LHCN-M2 (cell line): ENCODE data around the gene MFN2. TPM values are rescaled to one million over a fixed set of nuclear protein-coding genes. Genes with fewer than 3 reads are reported as not detected.
A peak's percentile ranks its signal among the peaks of the same experiment; 100 is the strongest.
"Not testable (repeated sequence)": the region's sequence is repeated elsewhere in the genome, so short reads cannot be mapped to it uniquely, and the experiment has no call there.

Experiments used
- DNase-seq: peaks from one replicate; pipeline ENCODE4 v3.0.0-alpha.2; 2012; ENCODE audit warnings: low read depth
- polyA plus RNA-seq: library from polyadenylated mRNA; unstranded; fragments of >200 nt; gene quantifications from one replicate; pipeline ENCODE4 v1.2.1, GENCODE V29; 2012; ENCODE audit warnings: missing spikeins
- total RNA-seq: library from RNA; depleted of rRNA; stranded (reverse); fragments of >200 nt; gene quantifications from 2 replicates; pipeline ENCODE4 v1.2.3, GENCODE V29; 2014; rRNA removed

Gene MFN2
- 69.7 and 71.7 TPM in 2 replicates for total RNA-seq
- polyA plus RNA-seq, result 67.9 TPM

DNA sequence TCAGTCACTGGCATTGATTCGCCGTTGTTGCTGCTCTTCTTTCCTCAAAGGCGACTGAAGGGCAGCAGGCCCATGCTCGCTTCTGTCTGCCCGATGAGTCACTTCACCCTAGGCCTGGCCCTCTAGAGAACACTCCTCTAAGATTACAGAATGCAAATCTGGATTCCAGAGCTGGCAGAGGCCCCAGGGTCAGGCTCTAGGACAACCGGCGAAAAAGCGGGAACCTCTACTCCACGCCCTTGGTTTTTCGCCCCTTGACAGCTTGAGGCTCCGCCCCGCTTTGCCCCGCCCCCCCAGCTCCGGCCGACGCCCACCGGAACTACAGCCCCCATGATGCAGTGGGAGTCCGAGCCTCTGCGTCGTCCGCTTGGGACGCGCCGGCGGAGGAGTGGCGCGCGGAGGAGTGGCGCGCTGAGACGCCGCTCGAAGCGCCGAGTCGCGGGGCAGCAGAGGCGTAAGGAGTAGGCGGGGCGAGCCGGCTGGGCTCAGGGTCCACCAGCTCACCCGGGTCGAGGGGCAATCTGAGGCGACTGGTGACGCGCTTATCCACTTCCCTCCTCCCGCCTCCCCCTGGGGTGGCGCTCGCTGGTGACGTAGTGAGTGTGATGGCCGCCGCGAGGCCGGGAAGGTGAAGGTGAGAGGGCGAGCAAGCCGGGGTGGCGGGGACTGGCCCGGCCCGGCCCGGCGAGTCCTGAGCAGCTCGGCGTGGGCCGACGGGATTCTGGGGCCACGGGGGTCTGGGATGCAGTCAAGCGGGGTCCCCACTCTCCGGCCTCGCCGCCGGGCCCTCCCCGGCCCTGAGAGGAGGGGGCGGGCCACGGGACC is at the start of gene MFN2:
TSS of gene MFN2 (plus strand) at position 594 of the 825 bp plus-strand sequence. CDS start 8,725 bp downstream, outside the sequence.
- DNase-seq, result peak; percentile 98

DNA sequence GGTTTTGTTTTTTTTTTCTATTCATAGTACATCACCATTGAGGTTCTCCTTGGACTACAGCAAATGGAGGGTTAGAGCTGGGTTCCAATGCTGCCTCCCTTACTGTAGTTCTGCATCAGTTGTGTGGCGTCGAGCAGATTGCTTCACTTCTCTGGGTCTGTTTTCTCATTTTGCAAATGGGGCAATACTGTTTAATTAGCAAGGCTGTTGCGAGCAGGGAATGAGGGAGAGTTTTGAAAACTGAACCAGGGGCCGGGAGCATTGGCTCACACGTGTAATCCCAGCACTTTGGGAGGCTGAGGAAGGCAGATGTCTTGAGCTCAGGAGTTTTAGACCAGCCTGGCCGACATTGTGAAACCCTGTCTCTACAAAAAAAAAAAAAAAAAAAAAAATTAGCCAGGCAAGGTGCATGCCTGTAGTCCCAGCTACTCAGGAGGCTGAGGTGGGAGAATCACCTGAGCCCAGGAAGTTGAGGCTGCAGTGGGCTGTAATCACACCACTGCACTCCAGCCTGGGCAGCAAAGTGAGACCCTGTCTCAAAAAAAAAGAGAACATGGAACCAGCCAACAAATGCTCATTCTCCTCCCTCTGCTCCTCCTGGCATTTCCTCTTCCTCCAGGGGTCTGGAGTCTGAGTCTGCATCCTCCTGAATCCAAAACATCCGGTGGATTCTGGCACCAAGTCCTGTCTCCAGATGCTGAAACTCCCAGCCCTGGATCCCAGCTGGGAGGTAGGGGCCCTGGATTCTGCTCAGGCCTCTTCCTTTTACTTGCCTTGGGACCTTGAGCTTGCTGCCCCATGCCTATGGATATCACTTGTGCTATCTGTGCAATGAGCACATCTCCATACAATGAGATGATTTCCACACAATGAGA is 49.4 kb upstream of the MFN2 start:
- DNase-seq, result no peak

DNA sequence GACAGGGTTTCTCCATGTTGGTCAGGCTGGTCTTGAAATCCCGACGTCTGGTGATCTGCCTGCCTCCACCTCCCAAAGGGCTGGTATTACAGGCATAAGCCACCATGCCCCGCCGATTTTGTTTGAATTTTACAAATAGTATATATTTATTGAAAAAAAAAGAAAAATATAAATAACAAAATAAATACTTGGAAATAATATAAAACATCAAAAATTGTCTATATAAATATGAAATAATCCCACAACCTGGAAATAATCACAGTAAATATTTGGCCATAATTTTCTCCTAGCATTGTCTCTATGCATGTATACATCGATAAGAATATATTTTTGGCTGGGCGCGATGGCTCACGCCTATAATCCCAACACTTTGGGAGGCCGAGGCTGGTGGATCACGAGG is 48.4 kb upstream of the MFN2 start:
- no peak for DNase-seq

DNA sequence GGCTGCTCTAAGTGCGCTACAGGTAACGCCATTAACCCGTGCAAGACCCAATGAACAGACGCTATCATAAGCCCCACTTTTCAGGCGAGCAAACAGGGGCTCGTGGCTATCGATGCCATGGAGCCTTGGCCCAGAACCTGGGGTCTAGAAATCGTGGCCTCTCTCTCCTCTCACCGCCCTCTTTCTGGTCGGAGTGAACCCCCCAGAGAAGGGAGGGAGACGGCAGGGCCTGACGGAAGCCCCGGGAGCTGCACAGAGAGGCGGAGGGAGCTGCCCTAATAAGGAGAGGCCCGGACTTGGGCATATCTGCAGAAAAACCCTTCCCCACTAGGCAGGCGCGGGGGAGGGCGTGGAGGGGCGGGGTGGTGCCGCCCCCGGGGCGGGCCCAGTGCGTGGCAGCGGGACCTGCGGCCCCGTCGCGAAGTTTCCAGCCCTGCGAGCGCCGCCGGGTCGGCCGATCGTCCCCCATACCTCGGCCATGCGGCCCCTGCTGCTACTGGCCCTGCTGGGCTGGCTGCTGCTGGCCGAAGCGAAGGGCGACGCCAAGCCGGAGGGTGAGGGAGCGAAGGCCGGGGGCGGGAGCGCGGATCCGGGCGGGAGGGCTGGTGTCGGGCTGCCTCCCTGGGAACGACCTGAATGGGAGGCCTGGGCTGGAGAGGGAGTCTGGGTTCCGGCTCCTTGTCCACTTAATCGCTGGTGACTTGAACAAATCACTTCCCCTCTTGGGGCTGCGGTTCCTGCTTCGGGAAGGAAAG is 45.8 kb upstream of the MFN2 start, which contains the start of gene PLOD1:
TSS of gene PLOD1 (plus strand) at position 416 of the 755 bp plus-strand sequence. CDS start at position 479, 63 bp downstream.
- peak; percentile 86 for DNase-seq

DNA sequence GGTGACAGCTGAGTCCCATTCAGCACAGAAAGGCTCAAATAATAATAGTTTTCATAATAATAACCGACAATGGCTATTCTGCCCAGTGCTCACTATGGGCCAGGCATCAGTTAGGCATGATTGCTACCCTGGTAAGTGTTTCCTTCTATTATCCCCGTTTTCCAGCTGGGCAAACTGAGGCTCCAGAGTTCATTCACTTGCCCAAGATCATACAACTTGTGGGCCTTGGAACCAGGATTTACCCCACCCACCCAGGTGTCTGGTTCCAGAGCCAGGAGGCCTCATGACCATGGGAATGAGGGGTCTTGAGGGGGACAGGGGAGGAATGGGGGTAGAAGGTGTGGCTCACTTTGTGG is 45.2 kb upstream of the MFN2 start:
- no peak for DNase-seq

DNA sequence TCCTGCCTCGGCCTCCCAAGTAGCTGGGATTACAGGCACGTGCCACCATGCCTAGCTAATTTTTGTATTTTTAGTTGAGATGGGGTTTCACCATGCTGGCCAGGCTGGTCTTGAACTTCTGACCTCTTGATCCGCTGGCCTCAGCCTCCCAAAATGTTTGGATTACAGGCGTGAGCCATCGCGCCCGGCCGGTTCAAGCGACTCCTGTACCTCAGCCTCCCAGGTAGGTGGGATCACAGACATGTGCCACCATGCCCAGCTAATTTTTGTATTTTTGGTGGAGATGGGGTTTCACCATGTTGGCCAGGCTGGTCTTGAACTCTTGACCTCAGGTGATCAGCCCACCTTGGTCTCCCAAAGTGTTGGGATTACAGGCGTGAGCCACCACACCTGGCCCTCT is 44.5 kb upstream of the MFN2 start:
- not testable (repeated sequence) for DNase-seq

DNA sequence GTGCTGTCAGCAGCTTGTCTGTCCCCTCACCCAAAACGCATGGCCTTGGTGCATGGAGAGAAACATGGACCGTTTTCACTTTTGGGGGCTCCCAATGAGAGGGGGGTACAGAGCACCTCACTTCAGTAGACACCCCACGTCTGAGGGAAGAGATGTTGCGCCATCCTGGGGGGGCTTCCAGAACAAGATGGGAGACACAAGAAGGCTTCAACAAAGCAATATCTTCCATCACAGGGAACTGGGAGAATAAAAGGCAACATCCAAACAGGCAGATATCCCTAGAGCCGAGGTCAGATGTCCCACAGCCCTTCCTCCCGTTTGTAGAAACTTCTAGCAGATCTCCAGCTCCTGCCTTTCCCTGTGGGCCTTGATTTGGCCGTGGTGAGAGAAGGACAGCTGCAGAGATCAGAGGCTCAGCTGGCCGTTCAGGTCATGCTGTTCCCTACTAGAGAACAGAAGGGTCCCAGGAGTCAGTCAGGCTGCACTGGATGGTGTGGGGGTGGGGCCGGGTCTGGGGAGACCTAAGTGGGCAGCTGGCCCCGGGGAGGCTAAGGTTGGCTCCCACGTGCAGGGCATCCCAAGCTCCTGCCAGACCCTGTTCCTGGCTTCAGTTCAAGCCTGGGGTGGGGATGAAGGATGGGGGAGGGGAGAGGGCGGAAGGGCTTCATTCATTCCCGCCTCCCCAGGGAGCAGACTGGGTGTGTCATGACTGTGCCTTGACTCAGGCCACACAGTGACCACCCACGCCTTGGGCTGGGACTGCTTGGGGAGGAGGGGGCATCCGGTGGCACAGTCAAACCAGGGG is 41.3 kb upstream of the MFN2 start:
- peak; percentile 90 for DNase-seq

DNA sequence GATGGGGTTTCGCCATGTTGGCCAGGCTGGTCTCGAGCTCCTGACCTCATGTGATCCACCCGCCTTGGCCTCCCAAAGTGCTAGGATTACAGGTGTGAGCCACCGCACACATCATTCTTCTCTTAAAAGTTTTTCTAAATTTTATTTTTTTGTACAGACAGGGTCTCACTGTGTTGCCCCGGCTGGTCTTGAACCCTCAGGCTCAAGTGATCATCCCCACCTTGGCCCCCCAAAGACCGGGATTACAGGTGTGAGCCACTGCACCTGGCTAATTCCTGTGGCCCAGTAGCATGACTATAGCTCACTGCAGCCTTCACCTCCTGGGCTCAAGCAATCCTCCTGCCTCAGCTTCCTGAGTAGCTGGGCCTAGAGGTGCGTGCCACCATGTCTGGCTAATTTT is 40.5 kb upstream of the MFN2 start:
- DNase-seq, result not testable (repeated sequence)

DNA sequence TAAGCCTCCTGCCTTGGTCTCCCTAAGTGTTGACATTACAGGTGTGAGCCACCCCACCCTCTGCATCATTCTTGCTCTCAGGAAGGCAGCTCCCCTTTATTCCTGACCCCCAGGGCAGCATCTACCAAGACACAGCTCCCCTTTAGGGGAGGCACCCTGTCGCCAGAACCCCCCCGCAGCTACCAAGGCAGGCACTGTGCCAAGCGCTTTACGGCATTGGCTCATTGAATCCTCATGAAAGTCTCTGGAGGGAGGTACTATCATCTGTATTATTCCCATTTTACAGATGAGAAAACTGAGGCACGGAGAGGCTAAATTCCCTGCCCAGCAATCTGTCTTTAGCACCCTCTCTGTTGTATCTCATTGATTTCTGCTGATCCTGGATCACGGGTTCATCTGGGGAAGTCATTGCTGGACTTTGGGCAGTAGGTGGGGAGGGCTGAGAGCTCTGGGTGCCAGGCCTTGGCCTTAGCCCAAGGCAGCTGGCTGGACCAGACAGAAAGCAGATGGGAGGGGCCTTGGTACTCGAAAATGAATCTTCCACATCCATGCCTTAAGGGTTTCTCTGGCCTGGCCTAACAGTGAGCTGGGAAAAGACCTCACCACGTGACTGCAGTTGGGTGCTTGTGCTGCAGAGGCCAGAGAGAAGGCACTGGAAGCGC is 39.9 kb upstream of the MFN2 start:
- DNase-seq, result peak; percentile 63

DNA sequence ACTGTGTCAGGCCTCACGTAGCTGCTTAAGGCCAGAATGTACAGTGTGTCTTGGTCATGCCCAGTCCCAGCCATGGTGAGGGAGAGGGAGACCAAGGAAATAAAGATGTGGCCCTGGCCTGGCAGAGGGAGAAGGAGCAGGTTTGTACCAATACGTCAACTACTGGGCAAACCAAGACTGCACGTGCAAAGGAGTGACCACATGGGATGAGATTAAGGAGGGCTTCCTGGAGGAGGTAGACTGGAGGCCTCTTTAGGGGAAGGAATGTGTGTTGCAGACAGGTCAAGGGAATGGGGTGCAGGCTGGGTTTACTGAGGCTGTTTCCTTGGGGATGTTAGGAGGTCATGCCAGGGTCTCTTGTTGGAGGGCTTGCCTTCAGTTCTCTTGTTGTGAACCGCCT is 38.0 kb upstream of the MFN2 start:
- no peak for DNase-seq

DNA sequence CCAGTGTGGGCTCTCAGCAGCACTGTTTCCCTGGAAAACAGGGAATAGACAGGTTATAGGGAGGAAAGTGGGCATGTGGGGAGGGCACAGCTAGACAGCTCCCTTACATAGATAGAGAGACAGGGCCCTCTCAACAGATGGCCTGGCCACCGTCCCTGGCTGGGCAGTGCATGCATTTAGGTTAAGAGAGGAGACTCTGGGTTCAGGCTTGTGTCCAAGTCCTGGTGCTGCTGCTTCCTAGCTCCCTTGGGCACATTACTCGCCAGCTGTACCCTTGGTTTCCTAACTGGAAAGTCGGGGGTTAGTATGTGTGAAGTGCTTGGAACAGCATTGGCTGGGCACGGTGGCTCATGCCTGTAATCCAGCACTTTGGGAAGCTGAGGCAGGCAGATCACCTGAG is 36.6 kb upstream of the MFN2 start:
- no peak for DNase-seq

DNA sequence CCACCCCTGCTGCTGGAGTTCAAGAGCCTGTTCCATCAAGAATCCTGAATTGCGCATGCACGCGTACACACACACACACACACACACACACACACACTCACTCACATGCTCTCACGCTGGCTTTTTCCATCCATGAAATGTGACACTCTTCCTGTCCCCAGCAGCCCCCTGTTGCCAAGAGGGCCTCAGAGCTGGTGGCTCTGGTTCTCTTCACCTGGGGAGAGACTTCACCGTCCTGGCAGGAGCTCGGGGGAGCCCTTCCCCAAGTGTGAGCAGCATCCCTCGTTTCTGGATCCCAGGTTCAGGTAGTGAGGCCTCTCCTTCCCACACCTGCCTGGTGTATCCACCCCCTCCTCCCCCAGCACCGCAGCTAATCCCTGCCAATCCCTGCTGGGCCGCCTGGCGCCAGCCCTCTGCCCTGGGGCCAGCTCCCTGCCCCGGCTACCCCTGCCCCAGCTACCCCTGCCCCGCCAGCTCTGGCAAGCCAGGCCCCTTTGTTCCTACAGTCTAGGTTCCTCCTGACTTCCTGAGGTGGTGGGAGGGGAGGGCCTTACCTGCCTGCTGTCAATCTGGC is 35.8 kb upstream of the MFN2 start:
- DNase-seq, result no peak

DNA sequence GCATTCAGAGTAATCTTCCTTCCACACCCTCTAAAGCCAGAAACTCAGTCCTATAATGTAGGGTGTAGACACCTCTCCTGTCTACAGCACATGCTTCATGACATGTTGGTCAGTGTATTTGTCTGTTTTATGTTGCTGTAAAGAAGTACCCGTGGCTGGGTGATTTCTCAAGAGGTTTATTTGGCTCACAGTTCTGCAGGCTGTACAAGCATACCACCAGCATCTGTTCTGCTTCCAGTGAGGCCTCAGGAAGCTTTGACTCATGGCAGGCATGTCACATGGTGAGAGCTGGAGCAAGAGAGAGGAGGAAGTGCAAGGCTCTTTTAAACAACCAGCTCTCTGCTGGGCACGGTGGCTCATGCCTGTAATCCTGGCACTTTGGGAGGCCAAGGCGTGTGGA is 33.6 kb upstream of the MFN2 start:
- DNase-seq, result no peak

DNA sequence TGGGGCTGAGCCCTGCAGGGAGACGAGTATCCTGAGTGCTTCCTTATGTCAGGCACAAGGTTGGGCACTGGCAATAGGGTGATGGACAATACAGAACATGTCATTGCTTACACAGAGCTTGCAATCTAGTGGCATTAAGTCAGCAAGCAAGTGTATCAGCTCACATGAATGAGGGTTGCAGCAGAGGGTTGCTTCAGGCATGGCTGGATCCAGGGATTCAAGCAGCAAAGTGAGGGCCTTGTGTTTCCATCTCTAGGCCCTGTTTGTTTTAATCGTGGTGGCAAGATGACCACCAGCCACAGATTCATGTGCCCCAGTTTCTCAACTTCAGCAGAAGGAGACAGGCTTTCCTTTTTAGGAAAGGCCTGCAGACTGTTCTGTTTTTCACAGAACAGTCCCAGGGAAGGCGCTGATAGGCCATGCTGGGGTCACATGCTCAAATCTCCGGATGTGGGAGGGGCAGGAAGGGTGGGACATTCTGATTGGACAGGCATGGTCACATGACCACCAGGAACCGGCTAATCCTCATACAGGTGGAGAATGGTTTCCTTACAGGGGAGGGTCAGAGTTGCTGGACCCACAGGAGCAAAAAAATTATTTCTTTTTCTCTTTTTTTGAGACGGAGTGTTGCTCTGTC is 31.3 kb upstream of the MFN2 start:
- DNase-seq, result no peak

DNA sequence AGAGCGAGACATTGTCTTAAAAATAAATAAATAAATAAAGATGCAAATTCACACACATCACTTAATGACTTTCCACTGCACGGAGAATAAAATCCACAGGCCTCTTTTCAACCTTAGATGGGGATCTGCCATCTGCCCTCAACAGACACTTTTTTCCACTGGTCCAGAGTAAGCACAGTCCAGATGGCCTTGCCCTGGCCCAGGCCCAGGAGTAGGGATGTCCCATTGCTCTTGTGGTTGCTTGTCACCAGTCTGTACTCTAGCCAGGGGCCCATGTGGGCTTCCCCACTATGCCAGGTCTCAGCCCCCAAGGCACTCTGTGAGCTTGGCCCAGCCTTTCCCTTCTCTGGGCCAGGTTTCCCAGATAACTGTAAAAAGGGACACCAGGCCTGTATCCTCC is 28.3 kb upstream of the MFN2 start:
- DNase-seq, result no peak

DNA sequence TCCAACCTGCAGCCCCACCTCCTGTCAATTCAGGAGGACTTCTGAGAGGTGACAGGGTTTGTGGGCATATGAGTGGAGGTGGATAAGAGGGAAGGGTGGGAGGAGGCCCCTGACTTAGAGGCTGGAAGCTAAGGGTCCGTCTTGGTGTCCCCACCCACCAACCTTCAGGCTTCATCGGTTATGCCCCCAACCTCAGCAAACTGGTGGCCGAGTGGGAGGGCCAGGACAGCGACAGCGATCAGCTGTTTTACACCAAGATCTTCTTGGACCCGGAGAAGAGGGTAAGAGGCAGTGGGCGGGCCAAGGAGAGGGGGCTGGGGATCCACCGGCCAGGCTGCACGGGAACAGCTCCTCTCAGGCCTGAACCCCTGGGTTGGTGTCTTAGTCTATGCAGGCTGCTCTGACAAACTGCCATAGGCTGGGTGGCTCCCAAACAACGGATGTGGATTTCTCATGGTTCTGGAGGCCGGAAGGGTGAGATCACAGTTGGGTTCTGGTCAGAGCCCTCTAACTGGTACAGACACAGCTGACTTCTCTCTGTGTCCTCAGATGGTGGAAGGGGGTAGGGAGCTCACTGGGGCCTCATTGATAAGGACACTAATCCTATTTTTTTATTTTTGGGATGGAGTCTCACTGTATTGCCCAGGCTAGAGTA is 27.7 kb upstream of the MFN2 start:
- DNase-seq, result peak; percentile 56

DNA sequence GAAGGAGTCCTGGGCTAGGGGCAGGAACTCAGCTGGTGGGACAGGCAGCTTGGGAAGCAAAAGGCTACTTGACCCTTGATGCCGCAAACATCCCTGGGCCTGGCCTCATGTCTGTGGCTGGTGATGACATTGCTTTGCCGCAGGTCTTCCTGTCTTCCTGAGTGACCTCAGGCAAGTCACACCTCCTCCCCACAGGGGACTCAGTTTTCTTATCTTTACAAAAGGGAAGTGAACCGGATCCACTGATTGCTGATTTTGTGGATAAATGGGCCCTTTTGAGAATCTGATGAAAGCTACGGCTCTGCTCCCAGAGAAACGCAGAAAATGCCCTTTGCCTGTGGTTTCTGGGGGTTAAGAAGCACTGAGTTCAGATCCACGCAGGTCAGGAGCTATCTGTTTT is 25.0 kb upstream of the MFN2 start:
- DNase-seq, result no peak

DNA sequence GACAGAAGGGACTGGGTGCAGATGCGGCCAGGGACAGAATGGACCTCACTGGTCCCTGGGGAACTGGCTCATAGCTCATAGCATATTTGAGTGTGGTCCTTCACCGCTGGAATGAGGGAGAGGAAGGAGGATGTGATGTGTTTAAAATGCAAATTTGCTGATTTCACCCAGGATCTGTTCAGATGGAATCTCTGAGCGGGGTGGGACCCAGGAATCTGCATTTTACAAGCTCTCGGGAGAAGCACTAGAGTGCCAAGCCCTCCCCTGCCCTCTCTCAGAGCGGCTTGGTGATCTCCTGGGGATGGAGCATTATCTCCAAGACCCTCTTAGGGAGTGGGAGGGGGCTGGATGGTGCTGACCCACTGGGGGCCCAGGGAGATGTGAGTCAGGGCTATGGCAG is 22.8 kb upstream of the MFN2 start:
- no peak for DNase-seq

DNA sequence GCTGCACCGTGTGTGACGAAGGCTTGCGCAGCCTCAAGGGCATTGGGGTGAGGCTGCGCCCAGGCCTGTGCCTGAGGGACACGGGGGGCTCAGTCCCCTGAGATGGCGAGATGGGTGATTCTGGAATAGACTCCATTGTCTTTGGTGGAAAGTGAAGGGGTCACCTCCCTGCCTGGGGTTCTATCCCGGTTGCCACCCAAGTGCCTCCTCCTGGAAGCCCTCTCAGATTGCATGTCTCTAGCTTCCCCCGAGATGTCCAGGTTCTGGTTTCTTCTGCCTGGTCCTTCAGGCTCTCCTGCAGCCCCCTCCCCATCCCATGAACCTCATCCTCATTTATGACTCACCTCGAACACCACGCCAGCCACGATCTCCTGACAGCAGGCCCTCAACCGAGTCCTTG is 22.3 kb upstream of the MFN2 start:
- no peak for DNase-seq
